ENCODE results near the gene MEP1A.
A peak's percentile ranks its signal among the peaks of the same experiment; 100 is the strongest.
"Not testable (repeated sequence)": the region's sequence is repeated elsewhere in the genome, so short reads cannot be mapped to it uniquely, and the experiment has no call there.

MEP1A gene

GRCh38 chr6:46850792-46851191 is 57.6 kb downstream of the MEP1A start:
- TF ChIP-seq CTCF (IDR thresholded peaks at IDR 0.05; ENCODE audit: low read depth, low read length, missing control alignments) = no peak
- no peak overlapping the region for H3K4me3 ChIP-seq (replicated peaks; ENCODE audit: low read depth, low read length)
- DNase-seq (ENCODE audit: extremely low read depth, low read depth) = no peak

- not testable (repeated sequence) for DNase-seq (ENCODE audit: extremely low read depth, low read depth); H3K4me3 ChIP-seq (replicated peaks; ENCODE audit: low read depth, low read length)
Observed at GRCh38 chr6:46851576-46851975, 58.4 kb downstream of the MEP1A start.

- H3K4me3 ChIP-seq (replicated peaks; ENCODE audit: low read depth, low read length); DNase-seq (ENCODE audit: extremely low read depth, low read depth): not testable (repeated sequence)
- TF ChIP-seq CTCF (IDR thresholded peaks at IDR 0.05; ENCODE audit: low read depth, low read length, missing control alignments) = peak; percentile 65
Observed at GRCh38 chr6:46855966-46856365, 62.8 kb downstream of the MEP1A start.

- no peak overlapping the region for H3K4me3 ChIP-seq (replicated peaks; ENCODE audit: low read depth, low read length)
- no peak for DNase-seq (ENCODE audit: extremely low read depth, low read depth)
- no peak for TF ChIP-seq CTCF (IDR thresholded peaks at IDR 0.05; ENCODE audit: low read depth, low read length, missing control alignments)
Observed at GRCh38 chr6:46862381-46862780, 69.2 kb downstream of the MEP1A start.

GRCh38 chr6:46863791-46864190 is 70.6 kb downstream of the MEP1A start:
- DNase-seq (ENCODE audit: extremely low read depth, low read depth) = no peak
- H3K4me3 ChIP-seq (replicated peaks; ENCODE audit: low read depth, low read length) = no peak overlapping the region
- TF ChIP-seq CTCF (IDR thresholded peaks at IDR 0.05; ENCODE audit: low read depth, low read length, missing control alignments) = no peak

- no peak overlapping the region for H3K4me3 ChIP-seq (replicated peaks; ENCODE audit: low read depth, low read length)
- no peak for DNase-seq (ENCODE audit: extremely low read depth, low read depth)
- no peak for TF ChIP-seq CTCF (IDR thresholded peaks at IDR 0.05; ENCODE audit: low read depth, low read length, missing control alignments)
Observed at GRCh38 chr6:46865221-46865620, 72.0 kb downstream of the MEP1A start.

GRCh38 chr6:46867411-46867810 is 74.2 kb downstream of the MEP1A start:
- TF ChIP-seq CTCF (IDR thresholded peaks at IDR 0.05; ENCODE audit: low read depth, low read length, missing control alignments) = no peak
- DNase-seq (ENCODE audit: extremely low read depth, low read depth) = no peak
- no peak overlapping the region for H3K4me3 ChIP-seq (replicated peaks; ENCODE audit: low read depth, low read length)
